NCI-H510A (cell line): ENCODE data around the gene RBM42.
"Not testable (repeated sequence)": the region's sequence is repeated elsewhere in the genome, so short reads cannot be mapped to it uniquely, and the experiment has no call there.

Source experiments
- DNase-seq: peaks from one replicate; lab custom pipeline; 2025; lab: John Stamatoyannopoulos, UW

The RBM42 gene

GRCh38 chr19:35628565-35629331 lies at the start of gene RBM42:
RBM42 (plus strand) TSS chr19:35629036; CDS start chr19:35629154, 118 bp downstream.
- peak; percentile 98 for DNase-seq

GRCh38 chr19:35582760-35583159 lies 46.1 kb upstream of the RBM42 start:
- DNase-seq, result no peak

GRCh38 chr19:35585848-35586247 lies 43.0 kb upstream of the RBM42 start, which contains the start of gene PMIS2:
PMIS2 (plus strand) TSS chr19:35586173; CDS start chr19:35586260, 87 bp downstream.
- DNase-seq, result no peak

GRCh38 chr19:35587321-35587720 lies 41.5 kb upstream of the RBM42 start:
- DNase-seq, result no peak

- no peak for DNase-seq
These were observed 38.0 kb upstream of the RBM42 start for GRCh38 chr19:35590875-35591274.

GRCh38 chr19:35592226-35592625 lies 36.6 kb upstream of the RBM42 start:
- DNase-seq, result no peak

- not testable (repeated sequence) for DNase-seq
These were observed 33.8 kb upstream of the RBM42 start for GRCh38 chr19:35595026-35595425.

- no peak for DNase-seq
These were observed 32.9 kb upstream of the RBM42 start for GRCh38 chr19:35595928-35596327.

GRCh38 chr19:35596366-35596999 lies 32.4 kb upstream of the RBM42 start:
- DNase-seq, result no peak

- DNase-seq, result no peak
These were observed 26.9 kb upstream of the RBM42 start for GRCh38 chr19:35601971-35602370.

GRCh38 chr19:35604436-35604835 lies 24.4 kb upstream of the RBM42 start:
- DNase-seq, result not testable (repeated sequence)

GRCh38 chr19:35607170-35607569 lies 21.7 kb upstream of the RBM42 start:
- not testable (repeated sequence) for DNase-seq

GRCh38 chr19:35607661-35608060 lies 21.2 kb upstream of the RBM42 start:
- no peak for DNase-seq

- no peak for DNase-seq
These were observed 20.6 kb upstream of the RBM42 start for GRCh38 chr19:35608251-35608650.

- no peak for DNase-seq
These were observed 18.9 kb upstream of the RBM42 start for GRCh38 chr19:35609851-35610353.

GRCh38 chr19:35612224-35612558 lies 16.6 kb upstream of the RBM42 start:
- DNase-seq, result no peak

GRCh38 chr19:35612559-35613321 lies 16.1 kb upstream of the RBM42 start, which contains the start of gene HAUS5:
HAUS5 (plus strand) TSS chr19:35612735; CDS start chr19:35612795, 60 bp downstream.
- DNase-seq, result peak; percentile 76

GRCh38 chr19:35613574-35613973 lies 15.3 kb upstream of the RBM42 start:
- no peak for DNase-seq

GRCh38 chr19:35615036-35615435 lies 13.8 kb upstream of the RBM42 start:
- no peak for DNase-seq

GRCh38 chr19:35618857-35619256 lies 10.0 kb upstream of the RBM42 start:
- no peak for DNase-seq

- DNase-seq, result no peak
These were observed 9.4 kb upstream of the RBM42 start for GRCh38 chr19:35619290-35619923.

- no peak for DNase-seq
These were observed 8.8 kb upstream of the RBM42 start for GRCh38 chr19:35620001-35620400.
